ENCODE results near the gene SCD5. TPM values are rescaled to one million over a fixed set of nuclear protein-coding genes. Genes with fewer than 3 reads are reported as not detected.

SCD5 gene
- total and polyA plus RNA-seq, 2 of the 13 experiments (the other 11 are each of a cell fraction or from before 2014, with no cell fraction given) = not detected

- no peak for FAIRE-seq
- no peak for ATAC-seq
- no peaks in the 10 kb centered on the region for H3K36me3 ChIP-seq (replicated peaks in 1 of 2; ENCODE audit: control insufficient read depth in 1 of 2, insufficient read depth in 2 of 2, low read length in 2 of 2)
- no peaks in the 10 kb centered on the region for H3K79me2 ChIP-seq (ENCODE audit: insufficient read depth, low read length)
- TF ChIP-seq KAT2B (IDR thresholded peaks at IDR 0.05; ENCODE audit: borderline replicate concordance, low read depth, low read length) (peak; percentile 79; the same call in 1 of the 2 replicates), GPBP1L1 (CRISPR knock-in tag; IDR thresholded peaks at IDR 0.05) (no peak)
- no peak for DNase-seq (ENCODE audit: low spot score)
- no peaks in the 10 kb centered on the region for H3K9me3 ChIP-seq (ENCODE audit: low read length)
- H3K9ac ChIP-seq (ENCODE audit: insufficient read depth, low read depth, low read length) = no peak overlapping the region
- POLR2A ChIA-PET = no interaction called here
- H3K4me1 ChIP-seq (ENCODE audit: insufficient read depth, low read length) = peaks cover 14% of the 10 kb centered on the region
- no peak overlapping the region for H3K4me3 ChIP-seq (replicated peaks in 1 of 3; ENCODE audit: insufficient read depth in 1 of 3, low read depth in 2 of 3, low read length in 3 of 3)
- BruUV-seq (replicated peaks) = no TSS peak
- 59% methylated on average over 7 of the region's 7 CpGs for WGBS (ENCODE audit: low lambda C conversion rate)
- in situ Hi-C loops (cut with HindIII; ENCODE audit: extremely low pct_ligation_motif_present, low pct_unique_long_range_greater_than_20kb) = no loop called here
- no peak overlapping the region for H3K27ac ChIP-seq (ENCODE audit: extremely low read length, insufficient read depth, low read length)
- H3K27me3 ChIP-seq (ENCODE audit: control insufficient read depth in 1 of 2, insufficient read depth in 2 of 2, low read length in 2 of 2) = peaks cover 0 to 3% of the 10 kb centered on the region in 2 experiments; a peak in 1 of 5 replicates
- no peak overlapping the region for H2AFZ ChIP-seq (ENCODE audit: low read length)
- no peak overlapping the region for H3K4me2 ChIP-seq (ENCODE audit: low read depth, low read length)
- CTCF ChIA-PET (ENCODE audit: low intra/inter-chr PET ratio, low total read pairs) = no interaction called here
- H4K20me1 ChIP-seq (ENCODE audit: insufficient read depth, low read length) = no peaks in the 10 kb centered on the region
- intact Hi-C loops (cut with micrococcal nuclease; ENCODE audit: unreplicated experiment) = no loop called here
Measured at GRCh38 chr4:82705169-82705927, 93.2 kb downstream of the SCD5 start.

- BruUV-seq (replicated peaks) = no TSS peak
- Histone ChIP-seq H3K9ac (ENCODE audit: insufficient read depth, low read depth, low read length) (no peak overlapping the region), H3K27ac (ENCODE audit: extremely low read length, insufficient read depth, low read length) (no peak overlapping the region), H3K27me3 (ENCODE audit: control insufficient read depth in 1 of 2, insufficient read depth in 2 of 2, low read length in 2 of 2) (peaks cover 0 to 3% of the 10 kb centered on the region in 2 experiments; a peak in 1 of 5 replicates), H3K4me1 (ENCODE audit: insufficient read depth, low read length) (peaks cover 2% of the 10 kb centered on the region; the same call in 1 of the 2 replicates), H3K9me3 (ENCODE audit: low read length) (no peaks in the 10 kb centered on the region), H3K79me2 (ENCODE audit: insufficient read depth, low read length) (no peaks in the 10 kb centered on the region), H3K36me3 (replicated peaks in 1 of 2; ENCODE audit: control insufficient read depth in 1 of 2, insufficient read depth in 2 of 2, low read length in 2 of 2) (no peaks in the 10 kb centered on the region), H3K4me2 (ENCODE audit: low read depth, low read length) (no peak overlapping the region), H3K4me3 (replicated peaks in 1 of 3; ENCODE audit: insufficient read depth in 1 of 3, low read depth in 2 of 3, low read length in 3 of 3) (no peak overlapping the region), H4K20me1 (ENCODE audit: insufficient read depth, low read length) (no peaks in the 10 kb centered on the region), H2AFZ (ENCODE audit: low read length) (no peak overlapping the region)
- POLR2A ChIA-PET = no interaction called here
- in situ Hi-C loops (cut with HindIII; ENCODE audit: extremely low pct_ligation_motif_present, low pct_unique_long_range_greater_than_20kb) (no loop called here), intact Hi-C loops (cut with micrococcal nuclease; ENCODE audit: unreplicated experiment) (no loop called here)
- CTCF ChIA-PET (ENCODE audit: low intra/inter-chr PET ratio, low total read pairs) = no interaction called here
- ATAC-seq (no peak), DNase-seq (ENCODE audit: low spot score) (no peak), FAIRE-seq (no peak)
- WGBS (ENCODE audit: low lambda C conversion rate) = 46% methylated on average over 6 of the region's 6 CpGs
- TF ChIP-seq ZMAT3 (CRISPR knock-in tag; conservative IDR thresholded peaks at IDR 0.05) (no peak), SKIL (CRISPR knock-in tag; IDR thresholded peaks at IDR 0.05; ENCODE audit: borderline replicate concordance) (no peak), NCOA5 (CRISPR knock-in tag; IDR thresholded peaks at IDR 0.05) (no peak), ZNF687 (CRISPR knock-in tag; IDR thresholded peaks at IDR 0.05) (no peak)
Measured at GRCh38 chr4:82704156-82704555, 94.4 kb downstream of the SCD5 start.
